ENCODE measurements around the gene TRAK2.
"Not testable (repeated sequence)": the region's sequence is repeated elsewhere in the genome, so short reads cannot be mapped to it uniquely, and the experiment has no call there.

The TRAK2 gene

GRCh38 chr2:201452058-201452921 lies 1.0 kb upstream of the TRAK2 start:
- DNase-seq (ENCODE audit: low read depth, low spot score) = no peak

DNA sequence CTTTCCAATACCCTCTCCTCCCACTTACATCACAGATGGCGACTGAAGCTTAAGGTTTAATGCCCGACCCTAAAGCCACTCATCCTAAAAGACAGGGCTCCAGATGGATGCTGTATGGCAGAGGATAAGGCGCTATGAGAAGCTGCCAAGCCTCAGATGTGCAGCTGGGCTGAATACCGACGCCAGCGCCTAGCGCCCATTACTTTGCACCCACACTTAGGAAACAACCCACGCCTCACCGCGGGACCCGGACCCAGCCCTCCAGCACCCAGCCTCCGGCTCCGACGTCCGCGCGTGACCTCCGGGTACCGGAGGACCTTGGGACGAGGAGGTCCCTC lies 335 bp downstream of the TRAK2 start:
- no peak for DNase-seq (ENCODE audit: low read depth, low spot score)

GRCh38 chr2:201448701-201449100 lies 2.6 kb downstream of the TRAK2 start:
- no peak for DNase-seq (ENCODE audit: low read depth, low spot score)

GRCh38 chr2:201448061-201448460 lies 3.2 kb downstream of the TRAK2 start:
- no peak for DNase-seq (ENCODE audit: low read depth, low spot score)

DNA sequence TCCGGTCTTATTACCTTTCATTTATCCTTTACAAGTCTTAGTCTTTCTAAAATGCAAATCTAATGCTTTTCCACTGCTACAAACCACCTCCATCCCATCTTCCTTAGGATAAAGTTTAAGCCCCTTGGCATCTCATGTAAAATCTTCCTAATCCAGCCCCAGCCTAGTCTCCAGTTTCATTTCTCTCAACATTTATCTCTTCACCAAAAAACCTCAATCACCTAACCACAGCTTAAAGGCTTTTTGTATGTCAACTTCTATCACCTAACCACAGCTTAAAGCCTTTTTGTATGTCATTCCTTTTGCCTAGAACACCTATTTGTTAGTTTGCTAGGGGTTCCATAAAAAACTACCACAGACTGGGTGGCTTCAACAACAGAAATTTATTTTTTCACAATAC lies 4.2 kb downstream of the TRAK2 start:
- no peak for DNase-seq (ENCODE audit: low read depth, low spot score)

DNA sequence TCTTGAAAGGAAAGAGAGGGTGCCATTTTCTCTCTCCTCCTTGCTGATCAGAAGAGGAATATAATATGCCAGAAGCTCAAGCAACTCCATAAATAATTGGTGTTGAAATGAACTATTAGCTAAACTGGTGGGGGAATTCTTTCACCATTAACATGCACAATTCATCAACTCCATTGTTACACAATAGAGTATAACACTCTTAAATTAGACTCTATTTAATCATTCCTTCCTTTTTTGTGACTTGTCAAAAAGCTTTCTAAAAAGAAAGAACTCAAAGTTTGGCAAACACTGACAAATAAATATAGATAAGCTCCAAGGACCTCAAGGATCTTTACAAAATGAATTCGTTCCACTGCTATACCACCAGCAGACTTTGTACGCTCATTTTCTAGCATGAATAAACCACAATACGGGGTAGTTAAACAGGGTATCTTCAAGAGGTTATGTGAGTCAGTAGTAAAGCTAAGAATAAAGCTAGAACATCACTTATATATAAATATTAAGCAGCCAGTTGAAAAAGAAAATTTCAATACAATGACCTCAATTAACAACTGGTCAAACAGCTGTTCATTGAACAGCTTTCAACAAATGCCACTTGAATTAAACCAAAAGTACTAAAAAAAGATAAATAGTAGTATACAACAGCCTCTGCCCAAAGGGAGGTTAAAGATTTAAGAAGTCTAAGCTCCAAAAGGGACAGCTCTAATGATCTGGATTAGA lies 6.4 kb downstream of the TRAK2 start:
- DNase-seq (ENCODE audit: low read depth, low spot score) = no peak

DNA sequence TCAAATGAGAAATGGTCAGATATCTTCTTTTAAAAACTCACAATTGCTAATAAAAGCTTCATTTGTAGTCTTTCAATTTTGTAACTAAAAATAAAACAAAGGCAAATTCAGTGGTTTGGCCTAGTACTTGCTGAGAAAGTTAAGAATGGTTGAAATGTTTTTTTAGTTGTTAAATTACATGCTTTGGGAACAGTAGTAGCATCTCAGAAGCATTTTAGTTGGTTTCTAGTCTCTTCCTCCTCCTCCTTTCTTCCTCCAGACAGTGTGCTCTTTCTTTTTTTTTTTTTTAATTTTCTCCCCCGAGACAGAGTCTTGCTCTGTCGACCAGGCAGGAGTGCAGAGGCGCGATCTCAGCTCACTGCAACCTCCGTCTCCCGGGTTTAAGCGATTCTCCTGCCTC lies 9.8 kb downstream of the TRAK2 start:
- no peak for DNase-seq (ENCODE audit: low read depth, low spot score)

GRCh38 chr2:201440182-201440581 lies 11.1 kb downstream of the TRAK2 start:
- DNase-seq (ENCODE audit: low read depth, low spot score) = no peak

DNA sequence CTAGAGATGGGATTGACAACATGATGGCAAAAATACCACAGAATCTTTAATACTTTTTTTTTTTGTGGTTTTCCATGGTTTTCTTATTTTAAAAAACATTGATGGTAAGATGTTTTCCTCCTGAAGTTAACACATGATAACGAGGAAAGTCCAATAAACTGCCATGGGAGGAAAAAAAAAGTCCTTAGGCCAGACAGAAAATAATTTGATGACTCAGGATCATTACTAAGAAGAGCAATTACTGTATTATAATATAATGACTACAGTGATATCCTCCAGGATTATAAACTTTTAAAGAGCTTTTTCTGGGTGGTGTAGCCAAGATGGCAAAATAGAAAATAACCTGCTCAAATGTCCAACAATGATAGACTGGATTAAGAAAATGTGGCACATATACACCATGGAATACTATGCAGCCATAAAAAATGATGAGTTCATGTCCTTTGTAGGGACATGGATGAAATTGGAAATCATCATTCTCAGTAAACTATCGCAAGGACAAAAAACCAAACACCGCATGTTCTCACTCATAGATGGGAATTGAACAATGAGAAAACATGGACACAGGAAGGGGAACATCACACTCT lies 11.8 kb downstream of the TRAK2 start:
- not testable (repeated sequence) for DNase-seq (ENCODE audit: low read depth, low spot score)

DNA sequence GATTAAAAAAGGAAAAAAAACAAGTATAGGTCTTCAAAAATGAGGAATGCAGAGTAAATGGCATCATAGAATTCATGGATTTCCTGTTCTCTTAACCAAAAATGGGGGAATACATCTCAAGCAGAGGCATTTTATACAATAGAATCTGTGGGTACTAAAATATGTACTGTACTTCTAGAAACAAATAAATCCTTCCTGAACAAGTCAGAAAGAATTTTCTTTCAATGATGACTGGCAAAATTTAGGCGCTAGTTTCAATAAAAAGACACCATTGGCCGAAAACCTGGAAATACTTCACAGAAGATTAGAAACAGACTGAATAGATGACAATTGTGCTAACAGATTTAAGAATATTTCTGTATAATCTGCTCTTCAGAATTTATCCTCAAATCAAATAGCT lies 15.1 kb downstream of the TRAK2 start:
- no peak for DNase-seq (ENCODE audit: low read depth, low spot score)

DNA sequence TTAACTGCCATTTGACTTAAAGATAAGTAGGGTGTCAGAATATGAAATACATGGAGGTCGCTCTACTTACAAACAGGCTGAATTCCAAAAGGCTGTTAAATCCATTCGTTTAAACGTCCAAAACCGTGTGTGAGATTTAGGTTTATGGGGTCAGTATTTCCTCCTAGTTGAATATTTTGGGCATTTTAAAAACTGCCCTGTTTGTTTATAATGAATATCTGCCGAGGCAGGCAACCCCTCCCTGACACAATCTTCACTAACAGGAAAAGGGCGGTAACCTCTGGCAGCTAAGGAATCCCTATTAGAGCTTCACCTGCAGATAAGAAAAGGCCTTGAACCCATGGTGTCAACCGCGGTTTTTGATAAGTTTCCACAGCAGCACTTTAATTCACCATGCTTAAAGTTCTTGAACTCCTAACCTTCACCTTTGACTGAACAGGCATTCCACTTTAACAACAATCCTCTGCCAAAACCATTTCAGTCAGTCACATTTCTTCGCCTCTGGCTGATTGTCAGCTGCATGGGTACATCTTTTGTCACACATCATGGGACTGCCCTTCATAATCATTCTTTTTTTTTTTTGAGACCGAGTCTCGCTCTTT lies 17.8 kb downstream of the TRAK2 start:
- DNase-seq (ENCODE audit: low read depth, low spot score) = no peak

- DNase-seq (ENCODE audit: low read depth, low spot score) = no peak
These were observed 18.5 kb downstream of the TRAK2 start for GRCh38 chr2:201432621-201433393.

- peak; percentile 54 for DNase-seq (ENCODE audit: low read depth, low spot score)
These were observed 19.1 kb downstream of the TRAK2 start for GRCh38 chr2:201432038-201432620.

DNA sequence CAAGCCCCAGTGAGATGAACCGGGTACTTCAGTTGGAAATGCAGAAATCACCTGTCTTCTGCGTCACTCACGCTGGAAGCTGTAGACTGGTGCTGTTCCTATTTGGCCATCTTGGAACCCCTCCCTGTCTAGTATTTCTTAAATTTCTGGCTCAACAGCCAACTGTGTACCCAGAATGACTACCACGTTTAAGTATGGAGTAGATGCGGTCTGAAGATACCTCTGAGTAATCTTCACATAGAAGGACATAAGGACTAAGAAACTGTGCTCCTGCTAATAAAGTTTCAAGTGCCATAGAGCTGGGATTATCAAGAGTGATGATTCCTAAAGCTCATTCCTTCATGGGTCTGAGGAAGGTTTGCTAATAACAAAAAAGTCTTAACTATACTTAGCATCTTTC lies 20.4 kb downstream of the TRAK2 start:
- DNase-seq (ENCODE audit: low read depth, low spot score) = no peak

- DNase-seq (ENCODE audit: low read depth, low spot score) = not testable (repeated sequence)
These were observed 20.9 kb downstream of the TRAK2 start for GRCh38 chr2:201430322-201430721.

DNA sequence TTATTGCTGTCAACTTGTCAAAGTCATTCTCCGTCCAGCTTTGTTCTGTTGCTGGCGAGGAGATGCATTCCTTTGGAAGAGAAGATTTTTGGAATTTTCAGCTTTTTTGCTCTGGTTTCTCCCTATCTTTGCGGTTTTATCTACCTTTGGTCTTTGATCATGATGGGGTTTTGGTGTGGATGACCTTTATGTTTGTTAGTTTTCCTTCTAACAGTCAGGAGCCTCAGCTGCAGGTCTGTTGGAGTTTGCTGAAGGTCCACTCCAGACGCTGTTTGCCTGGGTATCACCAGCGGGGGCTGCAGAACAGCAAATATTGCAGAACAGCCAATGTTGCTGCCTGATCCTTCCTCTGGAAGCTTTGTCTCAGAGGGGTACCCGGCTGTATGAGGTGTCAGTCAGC lies 21.4 kb downstream of the TRAK2 start:
- DNase-seq (ENCODE audit: low read depth, low spot score) = not testable (repeated sequence)

- not testable (repeated sequence) for DNase-seq (ENCODE audit: low read depth, low spot score)
These were observed 22.9 kb downstream of the TRAK2 start for GRCh38 chr2:201428366-201428765.

- DNase-seq (ENCODE audit: low read depth, low spot score) = no peak
These were observed 25.3 kb downstream of the TRAK2 start for GRCh38 chr2:201425952-201426351.

DNA sequence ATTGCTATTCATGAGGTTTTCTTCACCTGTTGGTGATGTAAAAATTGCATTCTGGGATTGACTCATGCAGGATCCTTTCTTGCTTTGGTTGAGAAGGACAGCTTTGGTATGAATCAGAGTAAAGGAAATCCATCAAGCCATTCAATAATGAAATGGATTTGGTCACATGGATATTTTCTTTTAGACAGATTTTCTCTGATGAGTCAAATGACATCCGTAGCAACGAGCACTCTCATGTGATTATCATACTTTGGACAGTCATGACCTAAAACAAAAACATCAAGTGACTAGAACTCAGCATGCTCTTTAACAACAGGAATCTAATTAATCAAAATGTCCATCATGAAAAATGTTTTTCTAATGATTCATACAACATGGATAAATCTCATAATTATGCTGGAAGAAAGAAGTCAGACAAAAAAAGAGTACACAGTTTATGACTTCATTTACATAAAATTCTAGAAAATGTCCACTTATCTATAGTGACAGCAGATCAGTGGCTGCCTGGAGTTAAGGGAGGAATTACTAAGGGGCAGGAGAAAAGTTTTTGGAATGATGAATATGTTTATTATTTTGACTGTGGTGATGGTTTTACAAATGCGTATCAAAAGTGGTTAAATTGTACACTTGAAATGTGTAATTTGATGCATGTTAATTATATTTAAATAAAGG lies 30.7 kb downstream of the TRAK2 start:
- DNase-seq (ENCODE audit: low read depth, low spot score) = peak; percentile 41

- DNase-seq (ENCODE audit: low read depth, low spot score) = no peak
These were observed 31.3 kb downstream of the TRAK2 start for GRCh38 chr2:201419986-201420385.
